Retinal pigment epithelial cell (primary cell): ENCODE measurements around the gene PDE11A.

Experiments
- DNase-seq: peaks from one replicate; pipeline ENCODE4 v3.0.0-alpha.2; 2010; ENCODE audit warnings: low read depth
- H3K4me3 ChIP-seq: 2 replicates; pipeline ENCODE4 v1.5.1; 2011; ENCODE audit warnings: mild to moderate bottlenecking, low read length, control low read depth, moderate library complexity
- CTCF ChIP-seq: conservative IDR thresholded peaks from 2 replicates; pipeline ENCODE4 v1.5.1; 2011; ENCODE audit warnings: low read depth, low read length, control low read depth, inconsistent platforms

PDE11A gene

GRCh38 chr2:177894546-177894945 lies 178.0 kb downstream of the PDE11A start:
- no peak overlapping the region for H3K4me3 ChIP-seq
- no peak for TF ChIP-seq CTCF
- DNase-seq, result no peak

GRCh38 chr2:177893880-177894279 lies 178.7 kb downstream of the PDE11A start:
- no peak overlapping the region for H3K4me3 ChIP-seq
- no peak for DNase-seq
- no peak for TF ChIP-seq CTCF

GRCh38 chr2:177891533-177891932 lies 181.0 kb downstream of the PDE11A start:
- H3K4me3 ChIP-seq, result no peak overlapping the region
- DNase-seq, result no peak
- TF ChIP-seq CTCF, result no peak

DNA sequence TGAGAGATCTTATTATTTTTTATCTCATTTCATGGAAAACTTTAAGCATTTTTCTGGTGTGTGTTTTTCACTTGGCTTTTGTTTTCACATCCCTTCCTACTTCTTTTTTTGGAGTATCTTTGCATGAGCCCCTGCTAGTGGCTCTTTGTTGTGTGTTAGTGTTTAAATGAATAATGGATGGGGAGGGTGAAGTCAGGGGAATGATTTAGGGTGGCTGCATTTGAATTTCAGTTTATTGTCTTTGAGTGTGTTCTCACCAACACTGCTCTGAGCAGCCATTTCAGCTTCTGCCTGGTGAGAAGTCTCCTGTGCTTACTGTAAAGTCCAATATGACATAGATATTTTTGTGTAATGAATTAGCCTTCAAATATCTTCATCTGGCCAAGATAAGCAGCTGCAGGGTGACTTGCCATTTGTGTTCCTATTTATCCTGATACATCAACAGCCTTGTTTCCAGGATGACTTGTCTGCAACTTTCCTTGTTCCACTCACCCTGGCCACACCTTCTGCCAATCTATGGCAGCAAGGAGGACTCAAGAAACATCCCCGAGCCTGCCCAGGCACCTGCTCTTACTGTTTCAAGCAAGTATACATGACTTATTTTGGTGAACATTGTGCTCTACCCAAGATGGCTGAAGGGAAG lies 182.6 kb downstream of the PDE11A start:
- TF ChIP-seq CTCF, result no peak
- no peak overlapping the region for H3K4me3 ChIP-seq
- DNase-seq, result no peak

DNA sequence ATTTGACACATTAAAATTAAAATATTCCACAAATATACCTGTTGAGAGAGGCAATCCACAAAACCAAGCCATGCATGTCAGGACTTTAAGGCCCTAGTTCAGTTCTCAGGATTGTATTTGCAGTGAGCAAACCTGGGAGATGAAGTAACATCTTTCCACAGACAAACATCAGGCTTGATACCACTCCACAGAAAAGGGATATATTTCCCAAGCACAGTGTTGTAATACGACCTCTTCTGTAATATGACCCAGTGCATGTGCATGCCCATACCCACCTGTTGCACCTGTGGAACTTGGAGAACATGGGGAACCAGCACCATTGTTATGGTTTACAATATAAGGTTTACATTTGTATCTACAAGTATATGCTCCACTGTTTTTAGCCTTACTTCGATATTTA lies 184.0 kb downstream of the PDE11A start:
- no peak overlapping the region for H3K4me3 ChIP-seq
- no peak for TF ChIP-seq CTCF
- no peak for DNase-seq

- DNase-seq, result no peak
- H3K4me3 ChIP-seq, result no peak overlapping the region
- TF ChIP-seq CTCF, result no peak
Observed at GRCh38 chr2:177887722-177888121, 184.9 kb downstream of the PDE11A start.

DNA sequence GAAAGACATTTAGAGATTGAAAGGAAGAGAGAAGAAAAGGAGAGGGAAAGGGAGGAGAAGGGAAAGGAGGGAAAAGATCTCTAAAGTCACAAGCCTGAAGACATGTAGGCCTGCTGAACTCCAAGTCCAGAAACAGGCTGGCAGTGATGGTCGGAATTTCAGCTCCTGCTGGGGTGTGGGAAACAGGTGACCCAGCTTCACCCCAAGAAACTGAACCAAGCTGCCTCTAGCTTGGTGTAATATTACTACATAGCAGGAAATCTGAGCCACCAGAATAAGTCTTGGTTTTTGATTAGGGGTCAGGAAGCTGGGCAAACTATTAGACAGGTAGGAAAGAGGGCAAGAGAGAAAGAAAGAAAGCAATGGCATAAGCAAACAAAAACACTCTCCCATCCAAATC lies 185.8 kb downstream of the PDE11A start:
- no peak for TF ChIP-seq CTCF
- H3K4me3 ChIP-seq, result no peak overlapping the region
- DNase-seq, result no peak
